ENCODE measurements around the gene CCNT1. TPM values are rescaled to one million over a fixed set of nuclear protein-coding genes. Genes with fewer than 3 reads are reported as not detected.
"Not testable (repeated sequence)": the region's sequence is repeated elsewhere in the genome, so short reads cannot be mapped to it uniquely, and the experiment has no call there.

The CCNT1 gene
- total RNA-seq, 2 experiments from 2014 or later, result 68.7 to 73.8 TPM

DNA sequence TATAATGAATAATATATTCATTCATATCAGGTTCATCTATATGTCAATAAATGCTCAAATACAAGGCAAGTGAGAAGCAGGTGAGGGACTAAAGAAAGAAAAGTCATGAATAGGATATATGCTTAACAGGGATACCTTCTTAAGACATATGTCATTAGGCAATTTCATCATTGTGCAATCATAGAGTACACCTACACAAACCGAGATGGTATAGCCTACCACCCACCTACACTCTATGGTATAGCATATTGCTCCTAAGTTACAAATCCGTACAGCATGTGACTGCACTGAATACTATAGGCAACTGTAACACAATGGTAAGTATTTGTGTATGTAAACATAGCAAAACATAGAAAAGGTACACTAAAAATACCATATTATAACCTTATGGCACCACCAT lies 73.5 kb downstream of the CCNT1 start:
- ChIA-PET CTCF (no interaction called here), POLR2A (no interaction called here)
- H3K36me3 Mint-ChIP-seq (ENCODE audit: low read depth), result peaks cover 50% of the 10 kb centered on the region
- intact Hi-C loops (cut with micrococcal nuclease), result no loop called here
- no peak overlapping the region for H3K4me3 Mint-ChIP-seq
- DNase-seq, result no peak
- H3K9me3 Mint-ChIP-seq, result peaks cover 5% of the 10 kb centered on the region
- peaks cover 9% of the 10 kb centered on the region for H3K4me1 Mint-ChIP-seq (ENCODE audit: low read depth)
- TF ChIP-seq CTCF (IDR thresholded peaks at IDR 0.05), result no peak
- no peak overlapping the region for H3K27ac Mint-ChIP-seq
- no peak for ATAC-seq
- no peaks in the 10 kb centered on the region for H3K27me3 Mint-ChIP-seq

- H3K36me3 Mint-ChIP-seq (ENCODE audit: low read depth), result peaks cover 44% of the 10 kb centered on the region
- intact Hi-C loops (cut with micrococcal nuclease); ATAC-seq; H3K27ac Mint-ChIP-seq; H3K4me3 Mint-ChIP-seq; H3K27me3 Mint-ChIP-seq; H3K4me1 Mint-ChIP-seq (ENCODE audit: low read depth); CTCF ChIA-PET; POLR2A ChIA-PET; H3K9me3 Mint-ChIP-seq; DNase-seq: not testable (repeated sequence)
Measured at GRCh38 chr12:48641752-48642555, 74.6 kb downstream of the CCNT1 start.

DNA sequence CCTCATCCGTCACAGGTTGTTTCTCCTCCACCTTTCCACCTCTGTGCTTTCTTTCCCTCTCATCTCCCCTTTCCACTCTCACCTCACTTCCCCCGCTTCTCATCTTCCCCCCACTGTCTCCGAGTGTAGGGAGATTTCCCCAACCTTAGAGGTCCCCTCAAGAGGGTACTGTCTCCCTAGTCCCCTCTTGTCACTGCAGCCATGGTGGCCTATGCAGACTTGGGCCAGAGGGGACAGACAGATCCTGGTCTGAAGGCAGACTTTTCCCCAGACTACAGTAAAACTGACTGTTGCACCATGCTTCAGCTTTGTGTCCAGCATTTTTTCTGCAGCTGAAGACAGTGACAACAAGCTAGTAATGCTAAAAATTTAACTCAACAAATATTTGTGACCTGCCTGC lies 75.7 kb downstream of the CCNT1 start:
- Mint-ChIP-seq H3K27ac (no peak overlapping the region), H3K4me1 (ENCODE audit: low read depth) (peaks cover 4% of the 10 kb centered on the region), H3K4me3 (no peak overlapping the region), H3K9me3 (peaks cover 5% of the 10 kb centered on the region), H3K27me3 (no peaks in the 10 kb centered on the region), H3K36me3 (ENCODE audit: low read depth) (peaks cover 39% of the 10 kb centered on the region)
- DNase-seq (no peak), ATAC-seq (no peak)
- intact Hi-C loops (cut with micrococcal nuclease), result no loop called here
- no peak for TF ChIP-seq CTCF (IDR thresholded peaks at IDR 0.05)
- CTCF ChIA-PET, result no interaction called here
- POLR2A ChIA-PET, result no interaction called here

DNA sequence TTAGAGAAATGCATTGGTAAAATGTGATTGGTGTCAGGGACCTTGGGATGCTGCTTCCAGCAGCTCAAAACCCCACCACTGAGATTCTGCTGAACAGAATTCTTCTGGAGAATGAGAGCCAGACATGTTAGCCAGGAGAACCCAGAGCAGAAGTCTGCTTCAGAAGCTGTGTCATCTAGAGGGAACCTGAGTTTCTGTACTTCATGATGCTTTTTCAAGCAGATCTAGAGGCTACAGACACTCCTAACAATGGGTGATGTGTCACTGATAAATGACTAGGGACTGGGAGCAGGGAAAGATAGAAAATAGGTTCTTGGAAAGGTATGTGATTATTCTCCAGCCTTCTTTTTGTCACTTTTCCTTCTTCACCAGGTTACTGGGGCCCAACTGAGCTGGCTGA lies 76.1 kb downstream of the CCNT1 start:
- peaks cover 38% of the 10 kb centered on the region for H3K36me3 Mint-ChIP-seq (ENCODE audit: low read depth)
- no peaks in the 10 kb centered on the region for H3K27me3 Mint-ChIP-seq
- ChIA-PET POLR2A (interaction anchor here (1.9 kb wide), 1 partner anchor 11 kb away, joined by 4 read pairs; no protein-coding TSS in a partner anchor), CTCF (no interaction called here)
- no peak overlapping the region for H3K4me3 Mint-ChIP-seq
- intact Hi-C loops (cut with micrococcal nuclease), result no loop called here
- no peak for TF ChIP-seq CTCF (IDR thresholded peaks at IDR 0.05)
- no peak overlapping the region for H3K27ac Mint-ChIP-seq
- no peak for ATAC-seq
- no peak for DNase-seq
- peaks cover 5% of the 10 kb centered on the region for H3K9me3 Mint-ChIP-seq
- peaks cover 4% of the 10 kb centered on the region for H3K4me1 Mint-ChIP-seq (ENCODE audit: low read depth)

Small RNAs within 50 kb of the gene (microRNA-seq; reads per million reads assigned to microRNA genes)
- not detected for gene MIR1291 (ENCODE audit: borderline microRNAs expressed, borderline replicate concordance)

Other genes with a start within 250 kb of the CCNT1 start
- gene ANP32D, start 244.1 kb downstream of the CCNT1 start, total RNA-seq, result not detected
- not detected for gene C12orf54, start 234.2 kb downstream of the CCNT1 start, total RNA-seq
- not detected for gene OR8S1, start 191.1 kb downstream of the CCNT1 start, total RNA-seq
- not detected for gene LALBA, start 146.7 kb downstream of the CCNT1 start, total RNA-seq
- 10 to 100 TPM; 45.9 to 47.3 TPM for gene KANSL2, start 34.5 kb downstream of the CCNT1 start, total RNA-seq
- not detected for gene ADCY6, start 72.4 kb upstream of the CCNT1 start, total RNA-seq
- gene CACNB3, start 101.8 kb upstream of the CCNT1 start, total RNA-seq, result 1 to 10 TPM; 7.7 to 8.2 TPM
- 10 to 100 TPM; 84.5 to 95.6 TPM for gene DDX23, start 135.5 kb upstream of the CCNT1 start, total RNA-seq
- 1 to 10 TPM; 2.3 to 3.2 TPM for gene RND1, start 149.2 kb upstream of the CCNT1 start, total RNA-seq
- 100 to 1,000 TPM in 1 of 2 experiments, 10 to 100 TPM in 1; 96.2 to 100 TPM for gene FKBP11, start 208.8 kb upstream of the CCNT1 start, total RNA-seq
- 10 to 100 TPM; 58.3 to 67.6 TPM for gene ARF3, start 240.8 kb upstream of the CCNT1 start, total RNA-seq

Data from activated CD8-positive, alpha-beta T cell treated with anti-CD3 and anti-CD28 coated beads for 36 hours (primary cell).